Activated CD8-positive, alpha-beta memory T cell treated with anti-CD3 and anti-CD28 coated beads for 24 hours (primary cell): ENCODE measurements around the gene AP3B1.

ENCODE experiments used
- DNase-seq: peaks from one replicate; pipeline ENCODE4 v3.0.0-alpha.2; 2020

Gene AP3B1, protein sequence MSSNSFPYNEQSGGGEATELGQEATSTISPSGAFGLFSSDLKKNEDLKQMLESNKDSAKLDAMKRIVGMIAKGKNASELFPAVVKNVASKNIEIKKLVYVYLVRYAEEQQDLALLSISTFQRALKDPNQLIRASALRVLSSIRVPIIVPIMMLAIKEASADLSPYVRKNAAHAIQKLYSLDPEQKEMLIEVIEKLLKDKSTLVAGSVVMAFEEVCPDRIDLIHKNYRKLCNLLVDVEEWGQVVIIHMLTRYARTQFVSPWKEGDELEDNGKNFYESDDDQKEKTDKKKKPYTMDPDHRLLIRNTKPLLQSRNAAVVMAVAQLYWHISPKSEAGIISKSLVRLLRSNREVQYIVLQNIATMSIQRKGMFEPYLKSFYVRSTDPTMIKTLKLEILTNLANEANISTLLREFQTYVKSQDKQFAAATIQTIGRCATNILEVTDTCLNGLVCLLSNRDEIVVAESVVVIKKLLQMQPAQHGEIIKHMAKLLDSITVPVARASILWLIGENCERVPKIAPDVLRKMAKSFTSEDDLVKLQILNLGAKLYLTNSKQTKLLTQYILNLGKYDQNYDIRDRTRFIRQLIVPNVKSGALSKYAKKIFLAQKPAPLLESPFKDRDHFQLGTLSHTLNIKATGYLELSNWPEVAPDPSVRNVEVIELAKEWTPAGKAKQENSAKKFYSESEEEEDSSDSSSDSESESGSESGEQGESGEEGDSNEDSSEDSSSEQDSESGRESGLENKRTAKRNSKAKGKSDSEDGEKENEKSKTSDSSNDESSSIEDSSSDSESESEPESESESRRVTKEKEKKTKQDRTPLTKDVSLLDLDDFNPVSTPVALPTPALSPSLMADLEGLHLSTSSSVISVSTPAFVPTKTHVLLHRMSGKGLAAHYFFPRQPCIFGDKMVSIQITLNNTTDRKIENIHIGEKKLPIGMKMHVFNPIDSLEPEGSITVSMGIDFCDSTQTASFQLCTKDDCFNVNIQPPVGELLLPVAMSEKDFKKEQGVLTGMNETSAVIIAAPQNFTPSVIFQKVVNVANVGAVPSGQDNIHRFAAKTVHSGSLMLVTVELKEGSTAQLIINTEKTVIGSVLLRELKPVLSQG

DNA sequence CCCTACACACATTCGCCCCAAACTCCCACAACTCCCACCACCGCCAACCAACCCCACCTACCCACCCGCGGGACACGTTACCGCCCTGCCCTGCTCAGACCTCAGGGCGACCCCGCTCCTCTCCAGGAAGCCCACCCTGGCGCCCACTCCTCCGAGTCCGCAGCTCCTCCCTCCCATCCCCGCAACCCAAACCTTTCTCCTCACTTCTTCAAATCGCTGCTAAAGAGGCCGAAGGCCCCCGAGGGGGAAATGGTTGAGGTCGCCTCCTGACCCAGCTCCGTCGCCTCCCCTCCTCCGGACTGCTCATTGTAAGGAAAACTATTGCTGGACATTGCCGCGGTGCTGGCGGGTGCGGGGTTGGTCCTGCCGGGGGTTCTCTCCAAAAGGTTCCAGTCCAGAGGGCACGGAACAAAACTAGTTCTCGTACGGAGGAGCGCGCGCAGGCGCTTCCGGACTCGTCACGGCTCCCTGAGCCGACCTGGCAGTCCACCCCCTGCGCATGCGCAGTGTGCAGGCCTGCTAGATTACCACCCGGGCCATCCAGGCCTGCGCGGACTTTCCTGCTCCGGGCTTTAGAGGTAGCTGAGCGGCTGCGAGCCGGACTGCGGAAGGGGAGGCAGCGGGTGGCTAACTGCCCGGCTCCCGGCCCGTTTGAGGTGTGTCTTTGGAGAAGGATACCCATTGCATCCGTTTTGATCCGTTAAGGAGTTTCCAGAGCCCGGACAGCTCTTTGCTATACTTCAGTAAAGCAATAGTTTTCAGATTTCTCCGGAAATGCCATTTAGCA is at the start of gene AP3B1:
Gene AP3B1 (minus strand): TSS at position 451 of the 787 bp plus-strand sequence. CDS start 119 bp downstream, at position 332.
- DNase-seq, result peak; percentile 98

DNA sequence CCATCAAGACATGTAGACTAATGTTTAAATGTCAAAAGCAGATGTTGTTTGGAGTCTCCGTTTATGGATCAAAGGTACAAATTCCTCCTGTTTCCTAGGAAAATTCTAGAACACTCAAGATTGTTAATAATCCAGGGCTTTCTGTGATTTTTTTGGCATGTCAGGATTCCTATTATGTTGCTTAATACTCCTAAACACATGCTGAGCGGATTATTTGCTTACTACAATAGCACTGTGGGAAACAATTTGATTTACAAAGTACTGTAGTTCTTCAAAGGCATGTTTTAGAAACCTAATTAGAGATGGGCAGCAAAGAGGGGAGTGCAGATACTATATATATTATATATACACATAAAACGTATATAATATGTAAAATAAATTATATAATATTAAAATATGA is 46.9 kb upstream of the AP3B1 start:
- DNase-seq, result no peak

DNA sequence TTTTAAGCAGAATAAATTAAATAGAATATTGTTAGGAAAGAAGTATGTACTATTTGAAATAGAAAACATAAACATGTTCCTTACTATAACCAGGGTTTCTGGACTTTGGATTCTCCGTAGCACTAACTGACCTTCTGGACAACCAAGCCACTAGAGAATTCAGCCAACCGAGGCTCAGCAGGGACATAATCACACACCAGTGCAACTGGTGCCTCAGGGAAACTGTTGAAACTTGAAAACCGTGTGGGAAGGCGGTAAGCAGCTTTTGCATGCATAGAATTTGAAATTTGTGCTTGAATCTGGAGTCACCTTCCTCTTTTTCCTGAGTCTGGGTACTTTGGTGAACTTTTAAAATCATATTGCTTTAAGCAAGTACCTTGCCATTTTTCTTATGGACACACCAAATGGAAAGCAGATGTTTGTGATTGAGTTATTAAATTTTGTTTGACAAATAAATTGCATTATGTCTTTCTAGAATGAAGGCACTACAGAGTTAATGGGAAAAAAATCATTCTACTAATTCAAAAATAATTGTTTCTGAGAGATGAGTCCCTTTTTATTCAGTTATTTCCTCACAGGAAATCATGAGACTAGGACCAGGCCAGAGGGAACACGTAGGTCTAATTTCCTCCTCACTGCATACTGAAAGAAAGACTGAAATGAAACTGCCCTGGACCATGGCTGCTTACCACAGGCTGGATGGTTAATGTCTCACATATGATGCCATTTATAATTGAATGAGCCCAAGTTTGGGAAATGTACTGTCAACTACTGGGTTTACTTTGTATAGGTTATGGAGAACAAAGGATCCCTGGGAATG is 45.3 kb upstream of the AP3B1 start:
- no peak for DNase-seq

DNA sequence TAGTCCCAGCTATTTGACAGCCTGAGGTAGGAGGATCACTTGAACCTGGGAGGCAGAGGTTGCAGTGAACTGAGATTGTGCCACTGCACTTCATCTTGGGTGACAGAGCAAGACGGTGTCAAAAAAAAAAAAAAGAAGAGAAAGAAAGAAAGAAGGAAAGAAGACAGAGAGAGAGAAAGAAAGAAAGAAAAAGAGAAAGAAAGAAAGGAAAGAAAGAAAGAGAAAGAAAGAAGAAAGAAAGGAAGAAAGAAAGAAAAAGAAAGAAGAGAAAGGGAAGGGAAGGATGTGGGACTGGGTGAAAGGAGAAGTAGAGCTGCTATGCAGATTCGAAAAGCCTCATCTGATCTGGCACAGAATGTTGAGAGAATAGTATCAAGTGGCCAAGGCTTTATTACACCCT is 42.2 kb upstream of the AP3B1 start:
- no peak for DNase-seq

GRCh38 chr5:78335976-78336375 is 41.5 kb upstream of the AP3B1 start:
- DNase-seq, result no peak

DNA sequence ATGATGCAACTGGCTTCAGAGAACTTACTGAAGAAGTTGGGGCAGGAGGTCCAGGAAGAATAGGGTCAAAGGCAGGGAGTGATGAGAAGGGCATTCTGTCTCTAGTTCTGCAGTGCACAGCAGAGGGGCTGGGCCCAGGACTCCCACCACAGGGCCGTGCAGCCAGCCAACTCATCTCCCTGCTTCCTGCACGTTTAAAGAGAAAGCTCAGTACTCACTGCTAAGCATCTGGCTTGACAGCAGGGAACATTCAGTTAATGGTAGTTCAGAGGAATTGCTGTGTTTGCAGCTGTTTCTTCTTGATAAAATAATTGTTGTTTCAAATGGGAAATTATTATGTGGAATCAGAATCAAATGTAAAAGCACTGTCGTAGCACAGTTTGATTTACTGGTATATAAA is 40.3 kb upstream of the AP3B1 start:
- DNase-seq, result no peak

- no peak for DNase-seq
These were observed 37.1 kb upstream of the AP3B1 start for GRCh38 chr5:78331523-78332080.

GRCh38 chr5:78328585-78329173 is 34.2 kb upstream of the AP3B1 start:
- DNase-seq, result no peak

- DNase-seq, result no peak
These were observed 33.4 kb upstream of the AP3B1 start for GRCh38 chr5:78327761-78328510.

DNA sequence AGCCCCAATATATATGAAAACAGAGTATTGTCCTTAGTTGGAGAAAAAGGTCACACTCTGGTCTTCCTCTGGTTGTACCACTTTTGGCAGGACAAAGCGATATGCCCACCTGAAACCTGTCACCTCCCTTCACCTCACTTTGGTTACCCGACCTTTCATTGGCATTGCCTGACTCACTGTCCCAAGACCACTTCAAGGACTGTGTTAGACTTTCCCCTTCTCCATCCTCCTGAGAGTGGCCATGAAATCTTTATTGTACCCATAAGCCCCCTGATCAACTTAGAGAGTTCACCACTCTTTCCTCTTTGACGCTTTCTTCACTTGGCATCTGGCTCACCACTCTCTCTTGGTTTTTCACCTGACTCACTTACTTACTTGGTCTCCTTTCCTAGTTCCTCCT is 32.4 kb upstream of the AP3B1 start:
- DNase-seq, result no peak

DNA sequence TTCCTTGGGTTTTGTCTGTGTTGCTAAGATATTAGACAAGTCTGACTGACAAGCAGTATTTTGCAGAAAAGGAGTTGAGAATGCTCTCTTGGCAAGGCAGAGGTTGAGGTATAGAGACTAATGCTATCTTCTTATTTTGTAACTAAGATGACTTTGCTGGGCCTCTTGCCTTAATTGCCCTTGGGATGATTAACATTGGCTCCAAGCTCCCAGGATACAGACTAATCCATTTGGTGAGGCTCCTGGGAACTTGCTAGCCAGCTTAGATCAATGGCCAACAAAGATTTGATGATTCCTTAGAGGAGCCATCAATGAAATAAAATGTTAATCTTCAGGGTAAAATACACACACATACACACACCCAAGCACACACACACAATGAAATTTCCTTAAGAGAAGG is 28.7 kb upstream of the AP3B1 start:
- no peak for DNase-seq

DNA sequence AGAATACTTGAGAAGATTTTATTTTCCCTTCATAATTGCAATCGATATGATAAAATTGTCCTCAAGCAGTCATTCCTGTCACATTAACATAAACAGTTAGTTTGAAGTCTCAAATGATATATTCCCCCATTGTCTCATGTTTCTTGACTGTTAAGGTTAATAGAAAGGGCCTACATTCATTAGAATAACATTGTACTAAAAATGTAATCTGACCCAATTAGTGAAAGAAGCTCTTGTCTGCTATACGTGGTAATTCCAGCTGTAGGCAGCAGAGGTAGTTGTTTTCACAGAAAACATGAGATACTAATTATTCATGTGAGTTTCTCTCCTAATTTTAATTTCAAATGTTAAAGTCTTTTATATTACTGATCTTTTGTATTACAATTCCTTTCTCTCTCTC is 25.9 kb upstream of the AP3B1 start:
- DNase-seq, result no peak

DNA sequence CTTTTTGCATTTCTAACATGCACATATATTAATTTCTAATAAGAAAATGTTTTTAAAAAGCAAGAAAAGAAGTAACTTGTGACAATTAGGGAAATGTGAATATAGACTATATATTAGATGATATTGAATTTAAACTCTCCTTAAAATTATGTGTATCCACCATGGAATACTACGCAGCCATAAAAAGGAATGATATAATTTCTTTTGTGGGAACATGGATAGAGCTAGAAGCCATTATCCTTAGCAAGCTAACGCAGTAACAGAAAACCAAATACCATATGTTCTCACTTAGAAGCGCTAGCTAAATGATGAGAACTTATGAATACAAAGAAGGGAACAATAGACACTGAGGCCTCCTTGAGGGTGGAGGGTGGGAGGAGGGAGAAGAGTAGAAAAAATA is 23.8 kb upstream of the AP3B1 start:
- DNase-seq, result no peak

GRCh38 chr5:78317515-78317914 is 23.0 kb upstream of the AP3B1 start:
- DNase-seq, result no peak

- no peak for DNase-seq
These were observed 14.2 kb upstream of the AP3B1 start for GRCh38 chr5:78308703-78309102.

- DNase-seq, result no peak
These were observed 6.1 kb upstream of the AP3B1 start for GRCh38 chr5:78300464-78301045.

DNA sequence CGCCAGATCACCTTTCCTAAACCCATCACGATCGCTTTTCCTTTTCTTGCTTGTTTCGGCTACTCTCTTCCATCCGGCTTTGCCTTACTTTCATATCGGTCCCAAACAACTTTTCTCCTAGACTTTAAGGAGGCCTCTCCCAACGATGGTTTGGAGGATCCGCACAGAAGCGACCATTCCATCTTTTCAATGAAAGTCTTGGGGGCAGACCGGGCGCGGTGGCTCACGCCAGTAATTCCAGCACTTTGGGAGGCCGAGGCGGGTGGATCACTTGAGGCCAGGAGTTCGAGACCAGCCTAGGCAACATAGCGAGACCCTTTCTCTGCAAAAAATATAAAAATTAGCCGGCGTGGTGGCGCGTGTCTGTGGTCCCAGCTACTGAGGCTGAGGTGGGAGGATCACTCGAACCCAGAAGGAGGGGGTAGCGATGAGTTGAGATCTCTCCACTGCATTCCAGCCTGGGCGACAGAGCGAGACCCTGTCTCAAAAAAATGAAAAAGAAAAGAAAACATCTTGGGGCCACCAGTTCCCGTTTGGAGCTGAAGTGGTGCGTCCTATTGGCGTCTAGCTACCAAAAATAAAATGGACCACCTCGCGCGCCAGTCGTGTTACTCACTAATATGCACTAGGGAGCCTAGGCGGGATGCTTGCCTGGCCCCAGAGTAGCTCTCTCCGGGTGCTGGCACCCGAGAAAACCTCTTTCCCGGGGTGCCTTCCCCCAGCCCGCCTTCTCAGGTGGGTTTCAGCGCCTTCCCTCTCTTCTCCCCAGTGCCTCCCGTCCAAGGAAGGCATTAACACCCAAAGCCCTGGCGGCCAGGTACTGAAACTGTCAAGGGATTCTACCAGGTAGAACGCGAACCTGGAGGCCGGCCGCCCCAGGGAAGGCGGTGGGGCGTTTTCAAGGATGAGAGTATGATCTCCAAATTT is 800 bp upstream of the AP3B1 start:
- DNase-seq, result peak; percentile 79

- DNase-seq, result no peak
These were observed 649 bp downstream of the AP3B1 start for GRCh38 chr5:78293851-78294247.

- no peak for DNase-seq
These were observed 2.8 kb downstream of the AP3B1 start for GRCh38 chr5:78291687-78292086.
